Measurements from ENCODE around the gene BSCL2.

Gene BSCL2

GRCh38 chr11:62726915-62727164 lies 19.6 kb upstream of the BSCL2 start:
- Mint-ChIP-seq H3K27ac (peak overlapping the region; percentile 99), H3K27me3 (no peaks in the 10 kb centered on the region), H3K4me1 (ENCODE audit: low read depth) (peaks cover 69% of the 10 kb centered on the region), H3K36me3 (ENCODE audit: low read depth) (peaks cover 51% of the 10 kb centered on the region), H3K4me3 (peak overlapping the region; percentile 95), H3K9me3 (no peaks in the 10 kb centered on the region)

- H3K9me3 Mint-ChIP-seq, result no peaks in the 10 kb centered on the region
- peak overlapping the region; percentile 99 for H3K27ac Mint-ChIP-seq
- H3K27me3 Mint-ChIP-seq, result no peaks in the 10 kb centered on the region
- H3K36me3 Mint-ChIP-seq (ENCODE audit: low read depth), result peaks cover 56% of the 10 kb centered on the region
- peak overlapping the region; percentile 95 for H3K4me3 Mint-ChIP-seq
- peaks cover 66% of the 10 kb centered on the region for H3K4me1 Mint-ChIP-seq (ENCODE audit: low read depth)
These were observed 19.1 kb upstream of the BSCL2 start for GRCh38 chr11:62726156-62726914.

GRCh38 chr11:62725646-62726045 lies 18.4 kb upstream of the BSCL2 start:
- H3K27me3 Mint-ChIP-seq, result no peaks in the 10 kb centered on the region
- H3K9me3 Mint-ChIP-seq, result no peaks in the 10 kb centered on the region
- H3K4me1 Mint-ChIP-seq (ENCODE audit: low read depth), result peaks cover 61% of the 10 kb centered on the region
- H3K4me3 Mint-ChIP-seq, result peak overlapping the region; percentile 95
- H3K36me3 Mint-ChIP-seq (ENCODE audit: low read depth), result peaks cover 59% of the 10 kb centered on the region
- H3K27ac Mint-ChIP-seq, result peak overlapping the region; percentile 99

GRCh38 chr11:62724171-62724570 lies 16.9 kb upstream of the BSCL2 start:
- Mint-ChIP-seq H3K4me1 (ENCODE audit: low read depth) (peaks cover 62% of the 10 kb centered on the region), H3K27ac (peak overlapping the region; percentile 67), H3K36me3 (ENCODE audit: low read depth) (peaks cover 70% of the 10 kb centered on the region), H3K4me3 (peak overlapping the region; percentile 95), H3K9me3 (no peaks in the 10 kb centered on the region), H3K27me3 (no peaks in the 10 kb centered on the region)

- Mint-ChIP-seq H3K4me3 (no peak overlapping the region), H3K4me1 (ENCODE audit: low read depth) (peaks cover 53% of the 10 kb centered on the region), H3K27ac (peak overlapping the region; percentile 66), H3K9me3 (no peaks in the 10 kb centered on the region), H3K27me3 (no peaks in the 10 kb centered on the region), H3K36me3 (ENCODE audit: low read depth) (peaks cover 83% of the 10 kb centered on the region)
These were observed 14.8 kb upstream of the BSCL2 start for GRCh38 chr11:62721994-62722393.

GRCh38 chr11:62719302-62719978 lies 12.2 kb upstream of the BSCL2 start:
- H3K4me1 Mint-ChIP-seq (ENCODE audit: low read depth), result peaks cover 45% of the 10 kb centered on the region
- H3K36me3 Mint-ChIP-seq (ENCODE audit: low read depth), result peaks cover 88% of the 10 kb centered on the region
- no peak overlapping the region for H3K4me3 Mint-ChIP-seq
- H3K27me3 Mint-ChIP-seq, result no peaks in the 10 kb centered on the region
- H3K9me3 Mint-ChIP-seq, result no peaks in the 10 kb centered on the region
- H3K27ac Mint-ChIP-seq, result peak overlapping the region; percentile 37

GRCh38 chr11:62716816-62717215 lies 9.6 kb upstream of the BSCL2 start:
- H3K4me1 Mint-ChIP-seq (ENCODE audit: low read depth), result peaks cover 44% of the 10 kb centered on the region
- no peaks in the 10 kb centered on the region for H3K9me3 Mint-ChIP-seq
- no peak overlapping the region for H3K4me3 Mint-ChIP-seq
- peaks cover 85% of the 10 kb centered on the region for H3K36me3 Mint-ChIP-seq (ENCODE audit: low read depth)
- no peaks in the 10 kb centered on the region for H3K27me3 Mint-ChIP-seq
- peak overlapping the region; percentile 22 for H3K27ac Mint-ChIP-seq

- H3K27me3 Mint-ChIP-seq, result no peaks in the 10 kb centered on the region
- H3K4me3 Mint-ChIP-seq, result no peak overlapping the region
- peaks cover 44% of the 10 kb centered on the region for H3K4me1 Mint-ChIP-seq (ENCODE audit: low read depth)
- H3K9me3 Mint-ChIP-seq, result no peaks in the 10 kb centered on the region
- peaks cover 82% of the 10 kb centered on the region for H3K36me3 Mint-ChIP-seq (ENCODE audit: low read depth)
- peak overlapping the region; percentile 29 for H3K27ac Mint-ChIP-seq
These were observed 9.0 kb upstream of the BSCL2 start for GRCh38 chr11:62716206-62716605.

GRCh38 chr11:62715150-62716130 lies 8.2 kb upstream of the BSCL2 start:
- H3K4me3 Mint-ChIP-seq, result no peak overlapping the region
- peaks cover 45% of the 10 kb centered on the region for H3K4me1 Mint-ChIP-seq (ENCODE audit: low read depth)
- no peaks in the 10 kb centered on the region for H3K27me3 Mint-ChIP-seq
- peaks cover 82% of the 10 kb centered on the region for H3K36me3 Mint-ChIP-seq (ENCODE audit: low read depth)
- no peaks in the 10 kb centered on the region for H3K9me3 Mint-ChIP-seq
- peak overlapping the region; percentile 72 for H3K27ac Mint-ChIP-seq

- Mint-ChIP-seq H3K27me3 (no peaks in the 10 kb centered on the region), H3K4me3 (peak overlapping the region; percentile 18), H3K9me3 (no peaks in the 10 kb centered on the region), H3K27ac (peak overlapping the region; percentile 82), H3K36me3 (ENCODE audit: low read depth) (peaks cover 82% of the 10 kb centered on the region), H3K4me1 (ENCODE audit: low read depth) (peaks cover 52% of the 10 kb centered on the region)
These were observed 6.1 kb upstream of the BSCL2 start for GRCh38 chr11:62713343-62713742.

GRCh38 chr11:62712861-62713260 lies 5.6 kb upstream of the BSCL2 start:
- H3K27me3 Mint-ChIP-seq, result no peaks in the 10 kb centered on the region
- peaks cover 57% of the 10 kb centered on the region for H3K4me1 Mint-ChIP-seq (ENCODE audit: low read depth)
- no peaks in the 10 kb centered on the region for H3K9me3 Mint-ChIP-seq
- peak overlapping the region; percentile 82 for H3K27ac Mint-ChIP-seq
- peaks cover 80% of the 10 kb centered on the region for H3K36me3 Mint-ChIP-seq (ENCODE audit: low read depth)
- peak overlapping the region; percentile 24 for H3K4me3 Mint-ChIP-seq

GRCh38 chr11:62712276-62712812 lies 5.1 kb upstream of the BSCL2 start:
- H3K9me3 Mint-ChIP-seq, result no peaks in the 10 kb centered on the region
- H3K4me3 Mint-ChIP-seq, result no peak overlapping the region
- H3K36me3 Mint-ChIP-seq (ENCODE audit: low read depth), result peaks cover 76% of the 10 kb centered on the region
- peak overlapping the region; percentile 82 for H3K27ac Mint-ChIP-seq
- no peaks in the 10 kb centered on the region for H3K27me3 Mint-ChIP-seq
- H3K4me1 Mint-ChIP-seq (ENCODE audit: low read depth), result peaks cover 62% of the 10 kb centered on the region

GRCh38 chr11:62710001-62710345 lies 2.7 kb upstream of the BSCL2 start:
- H3K4me3 Mint-ChIP-seq, result peak overlapping the region; percentile 91
- no peaks in the 10 kb centered on the region for H3K27me3 Mint-ChIP-seq
- H3K27ac Mint-ChIP-seq, result peak overlapping the region; percentile 96
- H3K9me3 Mint-ChIP-seq, result no peaks in the 10 kb centered on the region
- peaks cover 63% of the 10 kb centered on the region for H3K36me3 Mint-ChIP-seq (ENCODE audit: low read depth)
- peaks cover 78% of the 10 kb centered on the region for H3K4me1 Mint-ChIP-seq (ENCODE audit: low read depth)

GRCh38 chr11:62709247-62710000 lies 2.2 kb upstream of the BSCL2 start:
- peaks cover 74% of the 10 kb centered on the region for H3K4me1 Mint-ChIP-seq (ENCODE audit: low read depth)
- H3K27me3 Mint-ChIP-seq, result no peaks in the 10 kb centered on the region
- peak overlapping the region; percentile 91 for H3K4me3 Mint-ChIP-seq
- H3K36me3 Mint-ChIP-seq (ENCODE audit: low read depth), result peaks cover 58% of the 10 kb centered on the region
- no peaks in the 10 kb centered on the region for H3K9me3 Mint-ChIP-seq
- peak overlapping the region; percentile 96 for H3K27ac Mint-ChIP-seq
